Ascending aorta (tissue), 2 donors: ENCODE data around the gene POU2F1. TPM values are rescaled to one million over a fixed set of nuclear protein-coding genes. Genes with fewer than 3 reads are reported as not detected.

ENCODE experiments used
- DNase-seq, 2 donors: peaks; one replicate each; pipeline ENCODE4 v3.0.0-alpha.2; 2019; ENCODE audit warnings: low spot score in 2 of 2
- H3K27ac ChIP-seq, 2 donors: fragments of 200-600 bp; sonication (generic); one replicate each; pipeline ENCODE4 v1.5.1; 2016 to 2017; ENCODE audit warnings: mild to moderate bottlenecking in 1 of 2
- H3K27me3 ChIP-seq: fragments of 200-600 bp; sonication (generic); one replicate; pipeline ENCODE4 v1.5.1; 2017
- H3K36me3 ChIP-seq, 2 donors: fragments of 200-600 bp; sonication (generic); one replicate each; pipeline ENCODE4 v1.5.1; 2016
- H3K4me1 ChIP-seq, 2 donors: fragments of 200-600 bp; sonication (generic); one replicate each; pipeline ENCODE4 v1.5.1; 2016 to 2017; ENCODE audit warnings: mild to moderate bottlenecking in 1 of 2
- H3K4me3 ChIP-seq, 2 donors: fragments of 200-600 bp; sonication (generic); one replicate each; pipeline ENCODE4 v1.5.1; 2016 to 2017; ENCODE audit warnings: mild to moderate bottlenecking in 1 of 2
- H3K9me3 ChIP-seq, 2 donors: fragments of 200-600 bp; sonication (generic); one replicate each; pipeline ENCODE4 v1.5.1; 2016
- CTCF ChIP-seq, 3 experiments: fragments of 200-600 bp in 2 of 3; fragments of 450-650 bp in 1 of 3; sonication (generic) in 2 of 3; IDR thresholded peaks; one replicate each; pipeline ENCODE4 v1.5.1; 2016 to 2019; ENCODE audit warnings: antibody characterized with exemption in 3 of 3, mild to moderate bottlenecking in 1 of 3, moderate library complexity in 1 of 3
- intact Hi-C: fragments of 100-400 bp; cut with DNase I; formaldehyde crosslinking; loops from one replicate; pipeline ENCODE4 v1.15.1; 2023
- total RNA-seq: library from RNA; depleted of rRNA; stranded (reverse); fragments of >200 nt; gene quantifications from one replicate; pipeline ENCODE4 v1.1.0, GENCODE V29; 2016

POU2F1 gene
- total RNA-seq, 1 donor from 2014 or later: 3.0 TPM

- Histone ChIP-seq H3K9me3 (no peaks in the 10 kb centered on the region), H3K27me3 (no peaks in the 10 kb centered on the region), H3K4me3 (no peak overlapping the region), H3K36me3 (no peaks in the 10 kb centered on the region), H3K27ac (no peak overlapping the region), H3K4me1 (no peaks in the 10 kb centered on the region)
- TF ChIP-seq CTCF (IDR thresholded peaks at IDR 0.05): no peak
- no peak for DNase-seq
- intact Hi-C loops: no loop called here
Measured at GRCh38 chr1:167360120-167360519, 139.4 kb downstream of the POU2F1 start.

- no peak overlapping the region for H3K4me3 ChIP-seq
- intact Hi-C loops: no loop called here
- H3K4me1 ChIP-seq: no peaks in the 10 kb centered on the region
- no peaks in the 10 kb centered on the region for H3K27me3 ChIP-seq
- no peaks in the 10 kb centered on the region for H3K9me3 ChIP-seq
- H3K36me3 ChIP-seq: no peaks in the 10 kb centered on the region
- TF ChIP-seq CTCF (IDR thresholded peaks at IDR 0.05): no peak
- no peak overlapping the region for H3K27ac ChIP-seq
- DNase-seq: no peak
Measured at GRCh38 chr1:167362638-167363037, 142.0 kb downstream of the POU2F1 start.

- H3K27me3 ChIP-seq: no peaks in the 10 kb centered on the region
- no peak overlapping the region for H3K27ac ChIP-seq
- intact Hi-C loops: no loop called here
- H3K9me3 ChIP-seq: no peaks in the 10 kb centered on the region
- no peak for TF ChIP-seq CTCF (IDR thresholded peaks at IDR 0.05)
- H3K4me1 ChIP-seq: no peaks in the 10 kb centered on the region
- DNase-seq: no peak
- no peak overlapping the region for H3K4me3 ChIP-seq
- no peaks in the 10 kb centered on the region for H3K36me3 ChIP-seq
Measured at GRCh38 chr1:167364826-167365225, 144.1 kb downstream of the POU2F1 start.

GRCh38 chr1:167365360-167365759 lies 144.7 kb downstream of the POU2F1 start:
- H3K4me1 ChIP-seq: no peaks in the 10 kb centered on the region
- no peak for DNase-seq
- no peak for TF ChIP-seq CTCF (IDR thresholded peaks at IDR 0.05)
- H3K4me3 ChIP-seq: no peak overlapping the region
- no peak overlapping the region for H3K27ac ChIP-seq
- intact Hi-C loops: no loop called here
- H3K9me3 ChIP-seq: no peaks in the 10 kb centered on the region
- H3K27me3 ChIP-seq: no peaks in the 10 kb centered on the region
- no peaks in the 10 kb centered on the region for H3K36me3 ChIP-seq

- no peaks in the 10 kb centered on the region for H3K4me1 ChIP-seq
- H3K9me3 ChIP-seq: no peaks in the 10 kb centered on the region
- no peak for TF ChIP-seq CTCF (IDR thresholded peaks at IDR 0.05)
- DNase-seq: no peak
- no peak overlapping the region for H3K4me3 ChIP-seq
- H3K27ac ChIP-seq: no peak overlapping the region
- H3K27me3 ChIP-seq: no peaks in the 10 kb centered on the region
- no peaks in the 10 kb centered on the region for H3K36me3 ChIP-seq
- intact Hi-C loops: no loop called here
Measured at GRCh38 chr1:167367705-167368104, 147.0 kb downstream of the POU2F1 start.

- Histone ChIP-seq H3K27ac (no peak overlapping the region), H3K9me3 (no peaks in the 10 kb centered on the region), H3K27me3 (no peaks in the 10 kb centered on the region), H3K36me3 (peaks cover 3 to 5% of the 10 kb centered on the region in 2 donors), H3K4me1 (no peaks in the 10 kb centered on the region), H3K4me3 (no peak overlapping the region)
- DNase-seq: no peak
- intact Hi-C loops: no loop called here
- no peak for TF ChIP-seq CTCF (IDR thresholded peaks at IDR 0.05)
Measured at GRCh38 chr1:167369175-167369574, 148.5 kb downstream of the POU2F1 start.
